Ectodermal cell (in vitro differentiated cells): Measurements from ENCODE around the gene GPC6.

ENCODE experiments used
- H3K27ac ChIP-seq: 2 replicates; pipeline ENCODE4 v1.7.0; 2013; ENCODE audit warnings: mild to moderate bottlenecking, low read depth, low read length; ENCODE audit not compliant: insufficient read depth, poor library complexity, severe bottlenecking
- H3K27me3 ChIP-seq: 2 replicates; pipeline ENCODE4 v1.7.0; 2013; ENCODE audit warnings: mild to moderate bottlenecking, low read length; ENCODE audit not compliant: insufficient read depth, control insufficient read depth, poor library complexity, severe bottlenecking
- H3K36me3 ChIP-seq: one replicate; pipeline ENCODE4 v1.7.0; 2013; ENCODE audit warnings: low read length; ENCODE audit not compliant: control insufficient read depth, insufficient read depth
- H3K4me1 ChIP-seq: one replicate; pipeline ENCODE4 v1.7.0; 2013; ENCODE audit warnings: low read length; ENCODE audit not compliant: control insufficient read depth, insufficient read depth
- H3K4me3 ChIP-seq: 2 replicates; pipeline ENCODE4 v1.7.0; 2013; ENCODE audit warnings: low read depth, low read length, control low read depth; ENCODE audit not compliant: insufficient read depth
- H3K9me3 ChIP-seq: 2 replicates; pipeline ENCODE4 v1.7.0; 2013; ENCODE audit warnings: mild to moderate bottlenecking, low read length, moderate library complexity; ENCODE audit not compliant: control insufficient read depth
- WGBS, 2 experiments: methylation state at CpG; one replicate each; pipeline ENCODE4 v1.1.7; 2013; ENCODE audit warnings: missing lambda C conversion rate in 2 of 2; 5-methylcytosine and 5-hydroxymethylcytosine counted together

Gene GPC6

GRCh38 chr13:93963266-93964145 lies 736.9 kb downstream of the GPC6 start:
- no peak overlapping the region for H3K4me3 ChIP-seq
- H3K27me3 ChIP-seq = no peaks in the 10 kb centered on the region
- WGBS, 2 experiments = 84 to 88% methylated on average over 5 to 6 of the region's 6 CpGs
- H3K27ac ChIP-seq = no peak overlapping the region
- H3K36me3 ChIP-seq = no peaks in the 10 kb centered on the region
- H3K4me1 ChIP-seq = no peaks in the 10 kb centered on the region
- H3K9me3 ChIP-seq = no peaks in the 10 kb centered on the region

- no peak overlapping the region for H3K4me3 ChIP-seq
- 80 to 89% methylated on average over 1 to 2 of the region's 2 CpGs for WGBS, 2 experiments
- H3K27ac ChIP-seq = no peak overlapping the region
These were observed 737.5 kb downstream of the GPC6 start for GRCh38 chr13:93964146-93964512.

GRCh38 chr13:93965587-93965986 lies 739.0 kb downstream of the GPC6 start:
- Histone ChIP-seq H3K4me1 (no peaks in the 10 kb centered on the region), H3K27ac (no peak overlapping the region), H3K9me3 (no peaks in the 10 kb centered on the region), H3K4me3 (no peak overlapping the region), H3K27me3 (no peaks in the 10 kb centered on the region), H3K36me3 (no peaks in the 10 kb centered on the region)
- 91 to 92% methylated on average over 3 of the region's 3 CpGs for WGBS, 2 experiments

More at GRCh38 chr13:93964146-93964512, 737.5 kb downstream of the GPC6 start:
- H3K36me3 ChIP-seq = no peaks in the 10 kb centered on the region
- H3K4me1 ChIP-seq = no peaks in the 10 kb centered on the region
- H3K9me3 ChIP-seq = no peaks in the 10 kb centered on the region
- H3K27me3 ChIP-seq = no peaks in the 10 kb centered on the region

- Histone ChIP-seq H3K4me1 (no peaks in the 10 kb centered on the region), H3K36me3 (no peaks in the 10 kb centered on the region), H3K9me3 (no peaks in the 10 kb centered on the region), H3K4me3 (no peak overlapping the region), H3K27me3 (no peaks in the 10 kb centered on the region), H3K27ac (no peak overlapping the region)
- WGBS, 2 experiments = 82 to 96% methylated on average over 2 of the region's 2 CpGs
These were observed 739.8 kb downstream of the GPC6 start for GRCh38 chr13:93966267-93966936.

- Histone ChIP-seq H3K27ac (no peak overlapping the region), H3K36me3 (no peaks in the 10 kb centered on the region), H3K4me1 (no peaks in the 10 kb centered on the region), H3K4me3 (no peak overlapping the region), H3K9me3 (no peaks in the 10 kb centered on the region), H3K27me3 (no peaks in the 10 kb centered on the region)
- WGBS, 2 experiments = 76% methylated on average over 2 of the region's 2 CpGs; no CpG with 5 or more reads in 1 of the 2 experiments
These were observed 740.7 kb downstream of the GPC6 start for GRCh38 chr13:93967286-93967685.

- H3K9me3 ChIP-seq = no peaks in the 10 kb centered on the region
- 91 to 100% methylated on average over 2 of the region's 2 CpGs for whole genome bisulfite sequencing, 2 experiments
- no peak overlapping the region for H3K4me3 ChIP-seq
- no peak overlapping the region for H3K27ac ChIP-seq
- no peaks in the 10 kb centered on the region for H3K36me3 ChIP-seq
- no peaks in the 10 kb centered on the region for H3K27me3 ChIP-seq
- H3K4me1 ChIP-seq = no peaks in the 10 kb centered on the region
These were observed 748.6 kb downstream of the GPC6 start for GRCh38 chr13:93975242-93975641.

GRCh38 chr13:93976528-93976927 lies 749.9 kb downstream of the GPC6 start:
- Histone ChIP-seq H3K36me3 (no peaks in the 10 kb centered on the region), H3K27ac (no peak overlapping the region), H3K9me3 (no peaks in the 10 kb centered on the region), H3K4me1 (no peaks in the 10 kb centered on the region), H3K27me3 (no peaks in the 10 kb centered on the region), H3K4me3 (no peak overlapping the region)
- 86 to 90% methylated on average over 5 of the region's 5 CpGs for WGBS, 2 experiments

GRCh38 chr13:93977986-93978385 lies 751.4 kb downstream of the GPC6 start:
- no peak overlapping the region for H3K4me3 ChIP-seq
- H3K27me3 ChIP-seq = no peaks in the 10 kb centered on the region
- 85 to 93% methylated on average over 3 of the region's 3 CpGs for WGBS, 2 experiments
- H3K4me1 ChIP-seq = no peaks in the 10 kb centered on the region
- H3K36me3 ChIP-seq = no peaks in the 10 kb centered on the region
- H3K9me3 ChIP-seq = no peaks in the 10 kb centered on the region
- no peak overlapping the region for H3K27ac ChIP-seq

GRCh38 chr13:93981426-93981977 lies 754.9 kb downstream of the GPC6 start:
- WGBS, 2 experiments = 92 to 100% methylated on average over 1 of the region's 1 CpG
- H3K4me3 ChIP-seq = no peak overlapping the region
- no peak overlapping the region for H3K27ac ChIP-seq
- no peaks in the 10 kb centered on the region for H3K4me1 ChIP-seq
- no peaks in the 10 kb centered on the region for H3K9me3 ChIP-seq
- no peaks in the 10 kb centered on the region for H3K27me3 ChIP-seq
- no peaks in the 10 kb centered on the region for H3K36me3 ChIP-seq

GRCh38 chr13:93982179-93982918 lies 755.7 kb downstream of the GPC6 start:
- H3K27me3 ChIP-seq = no peaks in the 10 kb centered on the region

More at GRCh38 chr13:93982179-93982918, 755.7 kb downstream of the GPC6 start:
- H3K4me3 ChIP-seq = no peak overlapping the region
- no peaks in the 10 kb centered on the region for H3K36me3 ChIP-seq
- H3K27ac ChIP-seq = no peak overlapping the region
- H3K9me3 ChIP-seq = no peaks in the 10 kb centered on the region
- H3K4me1 ChIP-seq = no peaks in the 10 kb centered on the region
- 90 to 92% methylated on average over 5 of the region's 5 CpGs for WGBS, 2 experiments
